Measurements from ENCODE around the gene ACAN.
"Not testable (repeated sequence)": the region's sequence is repeated elsewhere in the genome, so short reads cannot be mapped to it uniquely, and the experiment has no call there.

ACAN gene

DNA sequence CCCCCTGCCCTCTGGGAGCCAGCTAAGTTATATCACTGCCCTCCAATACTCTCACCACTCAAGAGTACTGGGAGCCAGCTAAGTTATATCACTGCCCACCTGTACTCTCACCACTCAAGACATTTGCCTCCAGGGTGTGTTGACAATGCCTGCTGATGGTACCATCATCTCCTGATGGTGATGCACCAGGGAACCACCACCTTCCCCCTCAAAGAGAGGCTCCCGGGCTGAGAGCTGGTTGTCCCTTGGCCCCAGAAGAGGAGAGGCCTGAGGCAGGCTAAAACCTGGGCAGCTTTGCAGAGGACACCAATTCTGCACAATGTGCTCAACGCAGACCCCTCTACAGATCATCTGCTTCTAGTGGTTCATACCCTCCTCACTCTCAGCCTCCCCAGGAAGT lies 99.6 kb downstream of the ACAN start:
- no peak for DNase-seq (ENCODE audit: low spot score)

DNA sequence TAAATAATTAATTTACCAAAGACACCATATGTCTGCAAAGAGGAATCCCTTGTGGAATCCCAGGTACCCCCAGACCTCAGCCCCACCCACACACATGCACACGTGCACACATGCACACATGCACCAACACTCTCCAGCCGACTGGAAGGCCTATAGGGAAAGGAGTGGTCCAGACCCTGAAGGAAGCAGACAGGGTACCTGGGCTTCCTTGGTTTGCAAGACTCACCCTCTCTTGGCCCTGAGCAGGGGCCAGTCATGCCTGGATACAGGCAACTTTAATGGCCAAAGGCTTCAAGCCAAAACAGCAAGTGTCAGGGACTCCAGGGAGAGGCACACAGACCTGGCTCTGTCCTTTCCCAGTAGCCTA lies 101.0 kb downstream of the ACAN start:
- no peak for DNase-seq (ENCODE audit: low spot score)

GRCh38 chr15:88904624-88905327 lies 101.5 kb downstream of the ACAN start:
- DNase-seq (ENCODE audit: low spot score) = peak; percentile 86

GRCh38 chr15:88905576-88905975 lies 102.3 kb downstream of the ACAN start:
- DNase-seq (ENCODE audit: low spot score) = no peak

- no peak for DNase-seq (ENCODE audit: low spot score)
These were observed 102.9 kb downstream of the ACAN start for GRCh38 chr15:88906130-88906529.

DNA sequence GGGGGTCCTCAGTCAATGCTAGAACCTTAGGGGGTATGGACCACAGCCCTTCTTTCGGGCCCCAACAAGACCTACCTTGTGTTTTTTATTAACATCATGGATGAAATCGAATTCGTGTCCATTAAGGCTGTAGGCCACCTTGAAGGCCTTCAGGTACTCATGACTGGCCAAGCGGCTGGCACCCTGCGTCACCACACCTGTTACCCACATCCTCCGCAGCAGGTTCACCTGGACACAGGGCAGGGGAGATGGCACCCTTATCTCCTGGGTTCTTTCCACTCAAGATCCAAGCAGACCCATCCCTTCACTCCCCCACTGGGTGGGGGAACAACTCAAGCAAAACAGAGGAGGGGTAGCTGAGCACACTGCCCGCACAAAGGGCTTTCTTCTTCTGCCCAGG lies 103.3 kb downstream of the ACAN start:
- DNase-seq (ENCODE audit: low spot score) = no peak

DNA sequence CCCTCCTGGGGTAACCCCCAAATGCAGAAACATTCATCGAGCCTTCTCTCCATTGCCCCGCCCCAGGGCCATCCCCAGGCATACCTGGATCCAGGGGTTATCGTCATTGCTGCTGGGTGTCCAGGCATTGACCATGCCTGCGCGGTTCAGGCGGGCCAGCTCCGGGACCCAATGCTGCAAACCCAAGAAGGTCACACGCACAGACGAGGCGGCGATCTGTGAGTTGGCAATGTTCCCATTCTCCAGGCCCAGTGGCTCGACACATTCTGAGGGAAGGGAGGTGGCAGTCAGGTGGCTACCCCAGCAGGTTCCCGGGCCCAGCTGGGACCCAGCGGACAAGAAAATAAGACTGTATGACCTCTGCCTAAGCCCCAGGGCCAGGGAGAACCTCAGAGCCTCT lies 103.9 kb downstream of the ACAN start:
- no peak for DNase-seq (ENCODE audit: low spot score)

DNA sequence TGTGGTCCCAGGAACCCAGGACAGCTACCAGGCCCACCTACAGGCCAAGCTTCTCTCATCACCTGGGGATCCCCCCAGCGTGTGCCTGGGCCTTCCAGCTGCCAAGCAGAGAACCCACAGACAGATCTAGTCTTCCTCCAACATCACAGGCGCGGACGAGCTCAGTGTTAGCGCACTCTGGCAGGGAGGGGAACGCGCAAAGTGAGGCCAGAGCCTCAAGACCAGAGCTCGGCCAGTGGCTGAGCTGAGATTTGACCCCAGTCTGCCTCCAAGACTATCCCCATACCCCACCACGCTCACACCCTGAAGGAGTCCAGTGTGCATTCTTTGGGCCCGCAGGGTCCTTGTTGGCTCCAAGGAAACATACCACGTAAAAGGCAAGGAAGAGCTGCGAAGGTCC lies 104.9 kb downstream of the ACAN start:
- DNase-seq (ENCODE audit: low spot score) = no peak

DNA sequence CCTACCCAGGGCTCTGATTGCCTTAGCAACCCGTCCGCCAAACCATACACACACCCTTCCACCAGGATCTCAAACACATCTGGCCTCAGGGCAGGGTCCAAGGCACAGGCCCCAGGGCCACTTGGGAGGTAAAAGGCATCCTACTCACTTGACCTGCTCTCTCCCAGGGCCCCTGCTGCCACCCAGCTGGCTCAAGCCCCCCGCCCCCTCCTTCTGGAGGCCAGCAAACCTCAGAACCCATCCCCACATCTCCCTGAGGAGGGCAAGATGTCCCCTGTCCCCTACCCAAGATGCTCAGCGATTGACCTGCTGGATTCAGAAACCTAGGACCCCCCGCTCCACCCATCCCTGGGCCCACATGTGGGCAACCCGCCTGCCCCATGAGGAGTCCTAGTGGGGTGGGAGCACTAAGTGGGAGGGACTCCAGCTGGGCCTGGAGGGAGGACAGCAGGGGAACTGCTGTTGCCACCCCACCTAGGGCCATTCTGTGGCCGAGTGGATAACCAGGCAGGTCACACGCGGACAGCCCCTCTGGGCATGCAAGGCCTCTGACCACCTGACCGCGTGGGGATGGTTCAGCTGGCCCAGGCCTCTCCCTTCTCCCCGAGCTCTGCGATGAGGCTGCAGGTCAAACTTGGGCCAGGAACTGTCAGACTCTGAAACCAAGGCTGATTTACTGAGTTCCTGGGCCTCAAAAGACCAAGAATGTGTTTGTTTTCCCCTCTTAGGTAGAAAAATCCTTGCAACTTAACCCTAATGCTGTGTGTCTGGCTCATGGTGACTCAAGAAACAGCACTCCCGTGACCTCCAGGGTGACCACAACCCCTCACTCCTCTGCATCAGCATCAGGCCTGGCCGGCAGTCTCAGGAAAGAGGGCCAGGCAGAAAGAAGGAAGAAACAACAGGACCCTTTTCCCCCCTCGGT lies 105.7 kb downstream of the ACAN start:
- DNase-seq (ENCODE audit: low spot score) = no peak

- DNase-seq (ENCODE audit: low spot score) = no peak
These were observed 107.0 kb downstream of the ACAN start for GRCh38 chr15:88909956-88910831.

- DNase-seq (ENCODE audit: low spot score) = no peak
These were observed 108.5 kb downstream of the ACAN start for GRCh38 chr15:88911766-88912118.

- no peak for DNase-seq (ENCODE audit: low spot score)
These were observed 109.3 kb downstream of the ACAN start for GRCh38 chr15:88912500-88912921.

- peak; percentile 80 for DNase-seq (ENCODE audit: low spot score)
These were observed 110.0 kb downstream of the ACAN start, which contains the start of gene MFGE8 for GRCh38 chr15:88913017-88913849. TSS of gene MFGE8 (minus strand) at chr15:88913379. CDS start at chr15:88913319, 60 bp downstream.

DNA sequence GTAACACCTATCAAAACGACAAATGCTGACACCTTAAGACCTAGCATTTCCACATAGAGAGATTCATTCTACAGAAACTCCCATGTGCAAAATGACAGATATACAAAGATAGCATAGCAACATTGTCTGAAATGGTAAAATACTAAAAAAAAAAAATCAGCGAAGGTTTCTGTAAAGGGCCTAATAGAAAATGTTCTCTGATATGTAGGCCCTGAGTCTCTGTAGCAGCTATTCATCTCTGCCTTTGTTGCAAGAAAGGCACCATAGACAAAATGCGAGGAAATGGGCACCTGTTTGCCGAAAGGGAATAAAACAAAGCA lies 110.6 kb downstream of the ACAN start:
- DNase-seq (ENCODE audit: low spot score) = no peak

- no peak for DNase-seq (ENCODE audit: low spot score)
These were observed 112.1 kb downstream of the ACAN start for GRCh38 chr15:88915354-88915753.

DNA sequence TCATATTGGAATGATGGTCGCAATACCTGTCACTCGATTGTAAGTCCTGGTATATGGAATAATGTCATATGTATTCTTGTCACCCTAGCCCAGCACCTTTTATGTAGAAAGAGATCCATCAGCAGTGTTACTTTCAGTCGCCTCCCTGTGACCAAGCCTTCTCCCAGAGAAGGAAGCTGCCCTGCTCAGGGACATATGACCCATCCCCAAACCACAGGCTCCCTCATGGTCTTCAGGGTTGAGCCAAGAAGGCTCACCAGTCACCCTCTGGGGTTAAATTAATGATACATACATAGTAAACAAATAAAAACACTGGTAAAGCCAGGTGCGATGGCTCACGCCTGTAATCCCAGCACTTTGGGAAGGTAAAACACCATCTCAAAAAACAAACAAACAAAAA lies 114.5 kb downstream of the ACAN start:
- DNase-seq (ENCODE audit: low spot score) = no peak

DNA sequence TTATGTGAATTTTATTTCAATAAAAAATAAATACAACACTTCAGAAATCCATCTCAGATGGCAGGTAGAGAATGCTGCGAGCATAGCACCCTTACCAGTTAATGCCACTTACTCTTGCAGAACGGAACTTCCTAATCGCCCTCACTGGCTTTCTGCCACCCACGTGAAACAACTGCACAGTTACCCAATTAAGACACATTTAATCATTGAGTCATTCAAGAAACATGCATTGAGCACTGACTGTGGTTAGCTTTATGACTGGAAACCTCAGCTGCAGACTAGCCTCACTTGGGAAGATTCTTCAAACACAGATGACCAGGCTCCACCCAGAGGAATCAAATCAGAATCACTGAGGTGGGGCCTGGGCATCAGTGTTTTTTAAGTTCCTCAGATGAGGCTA lies 115.5 kb downstream of the ACAN start:
- DNase-seq (ENCODE audit: low spot score) = peak; percentile 96

GRCh38 chr15:88920186-88920891 lies 117.1 kb downstream of the ACAN start:
- DNase-seq (ENCODE audit: low spot score) = no peak

GRCh38 chr15:88920892-88921435 lies 117.7 kb downstream of the ACAN start:
- DNase-seq (ENCODE audit: low spot score) = not testable (repeated sequence)

Data from COLO829 (cell line).